Muscle of leg (tissue), 11 donors: ENCODE results near the gene SYNCRIP. TPM values are rescaled to one million over a fixed set of nuclear protein-coding genes. Genes with fewer than 3 reads are reported as not detected.
A peak's percentile ranks its signal among the peaks of the same experiment; 100 is the strongest.

Experiments used
- DNase-seq: peaks from one replicate; pipeline ENCODE4 v3.0.0; 2013
- H3K27ac ChIP-seq: one replicate; pipeline ENCODE4 v1.5.1; 2013; ENCODE audit warnings: mild to moderate bottlenecking, low read length, control low read depth
- H3K27me3 ChIP-seq: one replicate; pipeline ENCODE4 v1.6.1; 2013; ENCODE audit warnings: low read length; ENCODE audit not compliant: control insufficient read depth, insufficient read depth
- H3K36me3 ChIP-seq: one replicate; pipeline ENCODE4 v1.6.1; 2013; ENCODE audit warnings: low read length; ENCODE audit not compliant: control insufficient read depth, insufficient read depth
- H3K4me1 ChIP-seq: one replicate; pipeline ENCODE4 v1.6.1; 2013; ENCODE audit warnings: low read length; ENCODE audit not compliant: control insufficient read depth, insufficient read depth
- H3K4me3 ChIP-seq: one replicate; pipeline ENCODE4 v1.5.1; 2013; ENCODE audit warnings: low read length, control low read depth
- H3K9me3 ChIP-seq: replicated peaks from 2 replicates; pipeline ENCODE4 v1.6.1; 2013; ENCODE audit warnings: low read depth, low read length; ENCODE audit not compliant: control insufficient read depth
- WGBS: methylation state at CpG from one replicate; pipeline ENCODE4 v1.1.5; 2013; ENCODE audit warnings: missing lambda C conversion rate; ENCODE audit not compliant: insufficient coverage; 5-methylcytosine and 5-hydroxymethylcytosine counted together
- polyA plus RNA-seq, 8 donors: library from polyadenylated mRNA; unstranded; fragments of 120-200 nt; gene quantifications; one replicate each; pipeline versions ENCODE4 v1.2.1 to v1.2.3, GENCODE V29; 2013; ENCODE audit warnings: inconsistent platforms in 1 of 8, low replicate concordance in 1 of 8; ENCODE audit not compliant: insufficient read length in 8 of 8, insufficient read depth in 1 of 8
- total RNA-seq: library from RNA; stranded (reverse); fragments of 120-200 nt; gene quantifications from one replicate; pipeline ENCODE4 v1.2.4, GENCODE V29; 2013

Gene SYNCRIP
- total and polyA plus RNA-seq, 9 donors, result 56.3 to 126 (median 101) TPM

- peak overlapping the region; percentile 98 for H3K27ac ChIP-seq
Observed at GRCh38 chr6:85679445-85680123, 36.9 kb upstream of the SYNCRIP start.

DNA sequence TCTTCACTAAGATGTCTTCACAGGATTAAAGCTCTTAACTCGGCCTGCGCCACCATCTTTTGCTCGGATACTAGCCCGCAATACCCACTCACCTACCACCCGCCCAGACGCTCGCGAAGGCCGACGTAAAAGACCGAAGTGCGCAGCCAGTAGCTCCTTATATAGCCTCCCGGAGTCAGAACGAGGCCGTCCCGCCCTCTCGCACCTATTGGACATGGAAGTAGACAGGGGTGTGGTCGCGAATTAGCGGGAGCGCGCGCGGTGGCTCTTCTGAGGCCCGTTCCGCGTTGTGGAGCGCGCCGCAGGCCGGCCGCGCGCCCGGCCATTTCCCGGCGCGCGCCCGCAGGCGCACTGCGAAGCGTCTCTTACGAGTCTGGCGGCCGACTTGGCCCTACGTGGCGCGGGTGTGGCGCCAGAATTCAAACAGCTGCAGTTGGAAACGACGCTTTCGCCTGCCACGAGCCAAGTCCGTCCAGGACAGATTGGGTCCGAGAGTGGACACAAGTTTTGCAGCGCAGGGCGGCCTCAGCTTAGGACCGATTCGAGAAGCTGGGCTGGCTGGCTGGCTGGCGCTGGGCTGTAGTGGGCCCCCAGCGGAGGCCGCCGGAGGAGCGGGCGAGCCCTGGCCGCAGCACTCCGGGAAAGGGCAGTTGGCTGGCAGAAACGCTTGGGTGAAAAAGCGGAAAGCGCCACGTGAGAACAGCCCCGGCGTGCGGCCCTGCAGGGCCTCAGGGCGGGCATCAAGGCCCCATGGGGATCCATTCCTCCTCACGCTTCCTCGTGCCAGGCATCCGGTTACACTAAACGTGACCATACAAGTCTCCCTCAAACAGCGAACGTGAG is 36.1 kb upstream of the SYNCRIP start:
- no peaks in the 10 kb centered on the region for H3K9me3 ChIP-seq
- H3K4me3 ChIP-seq, result peak overlapping the region; percentile 95
- H3K27me3 ChIP-seq, result no peaks in the 10 kb centered on the region
- peak overlapping the region; percentile 98 for H3K27ac ChIP-seq
- peak; percentile 100 for DNase-seq
- H3K36me3 ChIP-seq, result peaks cover 14% of the 10 kb centered on the region
- WGBS, result under 1% methylated on average over 70 of the region's 82 CpGs
- peaks cover 8% of the 10 kb centered on the region for H3K4me1 ChIP-seq

More at GRCh38 chr6:85679445-85680123, 36.9 kb upstream of the SYNCRIP start:
- Histone ChIP-seq H3K27me3 (no peaks in the 10 kb centered on the region), H3K36me3 (peaks cover 13% of the 10 kb centered on the region), H3K9me3 (no peaks in the 10 kb centered on the region), H3K4me3 (peak overlapping the region; percentile 79), H3K4me1 (peaks cover 8% of the 10 kb centered on the region)
- WGBS, result no CpG with 5 or more reads among the region's 14 CpGs
- DNase-seq, result peak; percentile 19

- no peaks in the 10 kb centered on the region for H3K9me3 ChIP-seq
- DNase-seq, result no peak
- WGBS, result 0% methylated on average over 33 of the region's 34 CpGs
- H3K27me3 ChIP-seq, result no peaks in the 10 kb centered on the region
- H3K27ac ChIP-seq, result peak overlapping the region; percentile 97
- peaks cover 8% of the 10 kb centered on the region for H3K4me1 ChIP-seq
- peaks cover 14% of the 10 kb centered on the region for H3K36me3 ChIP-seq
- peak overlapping the region; percentile 95 for H3K4me3 ChIP-seq
Observed at GRCh38 chr6:85678026-85678601, 35.4 kb upstream of the SYNCRIP start.

- H3K27ac ChIP-seq, result peak overlapping the region; percentile 97
- no peaks in the 10 kb centered on the region for H3K9me3 ChIP-seq
- H3K36me3 ChIP-seq, result peaks cover 16% of the 10 kb centered on the region
- DNase-seq, result peak; percentile 68
- WGBS, result 0% methylated on average over 3 of the region's 12 CpGs
- H3K27me3 ChIP-seq, result no peaks in the 10 kb centered on the region
- peaks cover 10% of the 10 kb centered on the region for H3K4me1 ChIP-seq
- peak overlapping the region; percentile 95 for H3K4me3 ChIP-seq
Observed at GRCh38 chr6:85677234-85677956, 34.7 kb upstream of the SYNCRIP start.

DNA sequence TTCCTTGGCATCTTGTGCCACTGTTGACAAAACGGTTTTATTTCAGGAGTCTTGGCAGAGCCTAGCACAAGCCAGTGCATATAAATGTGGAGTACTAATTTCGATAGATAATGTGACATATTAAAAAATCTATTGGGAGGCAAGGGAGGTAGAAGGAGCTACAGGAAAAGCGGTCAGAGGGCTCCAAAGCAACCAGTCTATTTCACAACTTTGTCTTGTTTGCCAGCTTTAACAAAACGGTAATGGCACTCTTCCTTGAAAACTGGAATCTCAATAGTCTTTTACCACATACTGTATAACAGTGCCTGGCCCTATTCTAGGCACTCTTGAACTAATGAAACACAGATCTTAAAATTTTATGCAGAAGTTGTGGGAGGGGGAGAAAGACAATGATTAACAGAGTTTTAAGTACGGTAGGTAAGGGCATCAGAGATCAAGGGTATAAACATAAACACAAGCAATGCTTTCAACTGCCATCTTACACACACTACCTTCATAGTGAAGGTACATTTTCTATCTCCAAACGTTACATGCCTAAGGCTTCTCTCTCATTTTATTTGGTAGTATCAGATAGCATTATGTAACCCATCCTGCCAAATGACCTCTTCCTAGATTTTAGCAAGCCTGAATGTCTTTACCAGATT is 33.5 kb upstream of the SYNCRIP start:
- H3K27ac ChIP-seq, result peak overlapping the region; percentile 69
- DNase-seq, result no peak
- H3K9me3 ChIP-seq, result no peaks in the 10 kb centered on the region
- no peaks in the 10 kb centered on the region for H3K27me3 ChIP-seq
- peak overlapping the region; percentile 95 for H3K4me3 ChIP-seq
- H3K36me3 ChIP-seq, result peaks cover 16% of the 10 kb centered on the region
- H3K4me1 ChIP-seq, result peaks cover 10% of the 10 kb centered on the region
- 20% methylated on average over 1 of the region's 6 CpGs for WGBS

- peak overlapping the region; percentile 69 for H3K27ac ChIP-seq
- no peaks in the 10 kb centered on the region for H3K9me3 ChIP-seq
- no CpG with 5 or more reads among the region's 4 CpGs for WGBS
- no peak overlapping the region for H3K4me3 ChIP-seq
- H3K27me3 ChIP-seq, result no peaks in the 10 kb centered on the region
- H3K4me1 ChIP-seq, result peaks cover 10% of the 10 kb centered on the region
- peaks cover 16% of the 10 kb centered on the region for H3K36me3 ChIP-seq
- DNase-seq, result peak; percentile 62
Observed at GRCh38 chr6:85675030-85675819, 32.5 kb upstream of the SYNCRIP start.

GRCh38 chr6:85674604-85675003 is 31.9 kb upstream of the SYNCRIP start:
- Histone ChIP-seq H3K9me3 (no peaks in the 10 kb centered on the region), H3K27me3 (no peaks in the 10 kb centered on the region), H3K36me3 (peaks cover 16% of the 10 kb centered on the region), H3K27ac (peak overlapping the region; percentile 69), H3K4me1 (peaks cover 10% of the 10 kb centered on the region), H3K4me3 (no peak overlapping the region)
- DNase-seq, result no peak

DNA sequence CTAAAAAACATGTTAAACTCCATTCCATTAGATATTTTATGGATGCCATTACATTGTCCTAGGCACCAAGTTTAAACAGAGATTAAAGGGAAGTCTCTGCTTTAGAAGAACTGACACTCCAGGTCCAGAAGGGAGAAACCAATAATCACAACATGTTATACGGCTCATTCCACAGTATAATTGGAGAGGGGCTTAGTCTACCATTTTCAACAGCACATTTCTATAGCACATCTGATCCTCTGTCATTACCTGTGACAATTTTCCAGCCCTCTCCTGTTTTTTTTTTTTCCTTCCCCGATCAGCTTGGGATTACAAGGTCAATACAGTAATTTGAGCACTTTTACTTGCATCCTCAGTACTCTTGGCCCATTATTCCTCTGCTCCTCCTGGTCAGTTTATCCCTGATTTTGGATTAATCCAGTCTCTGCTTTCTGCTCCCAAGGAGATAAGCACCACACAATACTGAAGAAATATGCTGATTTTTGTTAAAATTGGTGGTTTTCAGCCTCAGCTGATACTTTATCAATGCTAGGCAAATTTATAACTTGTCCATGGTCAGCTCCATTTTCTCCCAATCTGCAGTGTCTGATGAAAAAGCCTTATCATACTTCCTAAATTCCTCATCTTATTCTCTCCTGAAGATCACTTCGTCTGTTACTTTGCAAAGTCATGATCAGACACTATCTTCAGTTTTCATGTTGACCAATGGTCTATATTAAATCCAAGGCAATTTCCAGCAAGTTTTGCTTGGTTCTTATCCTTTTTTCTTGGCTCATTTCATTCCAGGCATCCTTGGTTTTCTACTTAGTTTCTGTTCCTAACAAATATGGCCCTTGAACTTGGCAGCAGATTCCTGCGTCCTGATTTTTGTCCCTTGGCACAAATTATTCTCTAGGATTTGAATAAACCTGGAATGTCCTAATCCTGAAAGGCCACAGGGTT is 30.8 kb upstream of the SYNCRIP start:
- 63% methylated on average over 3 of the region's 4 CpGs for WGBS
- DNase-seq, result no peak
- Histone ChIP-seq H3K27me3 (no peaks in the 10 kb centered on the region), H3K9me3 (no peaks in the 10 kb centered on the region), H3K36me3 (peaks cover 16% of the 10 kb centered on the region), H3K4me3 (no peak overlapping the region), H3K27ac (no peak overlapping the region), H3K4me1 (peaks cover 8% of the 10 kb centered on the region)
